Spleen (tissue), 7 donors: Measurements from ENCODE around the gene ZNF576.

ENCODE experiments used
- CTCF ChIP-seq, 11 experiments: fragments of 200-600 bp in 7 of 11; fragments of 450-650 bp in 4 of 11; sonication (generic) in 4 of 11; IDR thresholded peaks in 8 of 11; conservative IDR thresholded peaks in 3 of 11; 1 replicate in 7 of 11; 2 replicates in 4 of 11; pipeline versions ENCODE4 v1.4.0 to v1.8.0; 2016 to 2021; ENCODE audit warnings: antibody characterized with exemption in 11 of 11, inconsistent platforms in 4 of 11, mild to moderate bottlenecking in 1 of 11
- POLR2A ChIP-seq, 3 donors: fragments of 450-650 bp; IDR thresholded peaks; one replicate each; pipeline ENCODE4 v1.5.1; 2017; ENCODE audit warnings: antibody characterized with exemption in 3 of 3, mild to moderate bottlenecking in 1 of 3
- donor health status: DM: no; HTN: no; CAD: no; lungs with moderate emphysema.
- donor health status: DM: no; HTN: no; CAD: no.
- donor health status: DM: no; HTN: no; CAD: no.

GRCh38 chr19:43619262-43620060, 23.1 kb downstream of the ZNF576 start, which contains the start of gene ZNF428:
- TF ChIP-seq CTCF (IDR thresholded peaks at IDR 0.05 in 8 of 11, conservative IDR thresholded peaks at IDR 0.05 in 3 of 11) (peak in 2 of 11 experiments; percentile 6 to 9), POLR2A (IDR thresholded peaks at IDR 0.05) (peak; percentile 43 to 74 (median 44))
